Stimulated activated naive B cell treated with anti-CD40 and anti-IgM and Interleukin-4, amounts not matched to agents 10 μg/mL and 1 μg/mL and 100 μg/mL, for 72 hours (primary cell): ENCODE data around the gene CFAP100.

Experiments
- ATAC-seq, 2 donors: fragments of 150-1000 bp; cut with Tn5 transposase; replicated peaks; 2 replicates each; pipeline ENCODE4 v1.10.0; 2021; ENCODE audit warnings: moderate library complexity in 1 of 2
- DNase-seq: peaks from one replicate; pipeline ENCODE4 v3.0.0; 2021
- H3K27ac Mint-ChIP-seq: one replicate; pipeline ENCODE4 v1.8.0; 2022; ENCODE audit warnings: mild to moderate bottlenecking, mixed read lengths
- H3K27me3 Mint-ChIP-seq, 2 donors: one replicate each; pipeline ENCODE4 v1.8.0; 2022; ENCODE audit warnings: mixed read lengths in 2 of 2
- H3K36me3 Mint-ChIP-seq, 2 donors: one replicate each; pipeline ENCODE4 v1.8.0; 2022; ENCODE audit warnings: mixed read lengths in 2 of 2, mild to moderate bottlenecking in 1 of 2
- H3K4me1 Mint-ChIP-seq, 2 donors: one replicate each; pipeline ENCODE4 v1.8.0; 2022; ENCODE audit warnings: mixed read lengths in 2 of 2, mild to moderate bottlenecking in 1 of 2
- H3K4me3 Mint-ChIP-seq, 2 donors: one replicate each; pipeline ENCODE4 v1.8.0; 2022; ENCODE audit warnings: mild to moderate bottlenecking in 2 of 2, mixed read lengths in 2 of 2, moderate library complexity in 1 of 2
- H3K9me3 Mint-ChIP-seq, 2 donors: one replicate each; pipeline ENCODE4 v1.8.0; 2022; ENCODE audit warnings: mixed read lengths in 2 of 2, mild to moderate bottlenecking in 1 of 2

The CFAP100 gene

DNA sequence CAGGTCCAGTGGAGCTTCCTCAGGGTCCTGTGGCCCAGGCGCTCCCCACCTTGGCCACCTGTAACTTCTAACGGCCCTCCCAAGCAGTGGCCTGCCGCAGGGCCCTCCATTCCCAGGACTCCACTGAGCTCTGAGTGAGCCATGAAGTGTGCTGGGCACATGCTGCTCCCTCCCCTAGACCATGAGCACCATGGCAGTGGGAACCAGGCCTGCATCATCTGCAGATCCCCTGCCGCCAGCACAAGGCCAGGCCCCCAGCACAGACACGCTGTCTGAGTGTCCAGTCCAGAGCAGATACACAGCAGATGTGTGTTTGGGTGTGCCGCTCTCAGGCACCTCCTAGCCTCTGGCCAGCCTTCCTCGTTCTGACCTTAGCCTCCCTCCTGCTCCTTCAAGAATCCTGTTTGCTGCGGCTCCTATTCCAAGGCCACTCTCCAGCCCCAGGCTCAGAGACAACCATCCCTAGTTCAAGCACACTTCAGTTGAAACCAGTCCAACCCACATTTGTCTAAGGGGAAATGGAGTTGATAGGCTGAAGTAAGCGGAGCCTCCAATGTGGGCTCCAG is 30.5 kb upstream of the CFAP100 start:
- Mint-ChIP-seq H3K27me3 (peaks cover 35 to 69% of the 10 kb centered on the region in 2 donors), H3K4me3 (no peak overlapping the region), H3K36me3 (no peaks in the 10 kb centered on the region), H3K4me1 (peaks cover 0 to 2% of the 10 kb centered on the region in 2 donors), H3K27ac (no peak overlapping the region), H3K9me3 (no peaks in the 10 kb centered on the region)
- no peak for DNase-seq
- ATAC-seq, result no peak

DNA sequence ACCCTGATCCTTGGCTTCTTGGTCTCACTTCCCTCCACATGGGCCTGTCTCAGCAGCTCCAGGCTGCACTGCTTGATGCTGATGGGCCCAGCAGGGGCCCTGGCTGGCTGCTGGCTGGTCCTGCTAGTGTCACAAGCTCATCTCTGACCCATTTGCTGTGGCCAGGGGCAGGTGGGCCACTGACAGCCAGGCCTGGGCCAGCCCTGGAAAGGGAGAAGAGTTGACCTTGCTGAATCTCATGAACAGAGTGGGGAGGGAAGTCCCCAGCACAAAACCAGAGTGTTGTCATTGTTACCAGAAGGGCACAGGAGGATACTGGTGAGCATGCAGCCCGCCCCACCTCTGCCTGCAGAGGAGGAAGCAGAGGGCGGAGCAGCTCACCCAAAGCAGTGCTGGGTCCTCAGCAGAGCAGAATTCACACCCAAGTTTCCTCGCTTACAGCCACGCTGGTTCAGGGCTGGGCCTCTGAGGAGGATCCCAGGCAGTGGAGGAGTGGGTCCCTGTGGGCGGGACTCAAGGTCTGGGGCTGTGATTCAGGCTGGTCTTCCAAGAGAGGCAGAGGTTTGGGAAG is 29.9 kb upstream of the CFAP100 start:
- Mint-ChIP-seq H3K4me3 (no peak overlapping the region), H3K4me1 (peaks cover 0 to 2% of the 10 kb centered on the region in 2 donors), H3K27ac (no peak overlapping the region), H3K27me3 (peaks cover 29 to 63% of the 10 kb centered on the region in 2 donors), H3K9me3 (no peaks in the 10 kb centered on the region), H3K36me3 (no peaks in the 10 kb centered on the region)
- DNase-seq (no peak), ATAC-seq (no peak)

DNA sequence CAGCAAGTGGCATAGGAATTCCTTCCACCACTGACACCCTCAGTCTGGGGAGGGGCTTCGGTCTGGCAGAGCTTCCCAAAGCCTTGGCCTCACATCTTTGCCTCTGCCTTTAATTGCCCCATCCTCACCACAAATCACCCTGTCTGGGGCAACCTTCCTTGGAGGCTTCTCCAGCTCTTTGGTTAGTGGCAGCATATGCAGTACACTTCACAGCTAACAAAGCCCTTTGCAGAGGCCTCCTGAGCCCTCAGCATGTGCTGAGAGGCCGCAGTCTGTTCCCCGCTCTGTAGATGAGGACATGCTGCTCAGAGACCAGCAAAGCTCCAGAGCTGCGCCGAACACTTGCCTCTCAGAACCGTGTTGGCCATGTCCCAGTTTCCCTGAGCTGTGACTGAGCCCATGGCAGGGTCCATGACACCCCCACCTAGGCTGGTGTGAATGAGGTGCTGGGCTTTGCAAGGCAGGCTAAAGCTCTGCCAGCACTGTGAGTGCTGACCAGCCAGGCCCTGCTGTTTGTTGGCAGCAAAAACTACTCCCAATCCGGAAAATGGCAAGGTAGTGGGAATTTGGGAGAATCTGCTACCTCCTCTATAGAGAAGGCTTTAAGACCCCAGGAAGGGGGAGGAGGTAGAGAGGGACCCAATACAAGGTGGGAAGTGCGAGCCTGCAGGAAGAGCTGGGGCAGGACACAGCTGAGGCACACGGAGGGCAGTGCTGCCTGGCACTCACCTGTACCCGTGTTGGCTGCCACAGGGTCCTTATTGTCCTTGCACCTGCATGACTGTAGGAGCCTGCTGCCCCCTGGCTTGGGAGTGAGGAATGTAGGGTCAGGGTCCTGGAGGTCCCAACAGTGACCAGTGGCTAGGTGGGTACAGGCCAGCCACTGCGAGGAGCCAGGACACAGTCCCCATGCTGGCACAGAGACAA is 29.1 kb upstream of the CFAP100 start:
- Mint-ChIP-seq H3K27ac (no peak overlapping the region), H3K4me3 (no peak overlapping the region), H3K9me3 (no peaks in the 10 kb centered on the region), H3K36me3 (no peaks in the 10 kb centered on the region), H3K4me1 (peaks cover 0 to 2% of the 10 kb centered on the region in 2 donors), H3K27me3 (peaks cover 23 to 56% of the 10 kb centered on the region in 2 donors)
- DNase-seq, result no peak
- ATAC-seq, result no peak

DNA sequence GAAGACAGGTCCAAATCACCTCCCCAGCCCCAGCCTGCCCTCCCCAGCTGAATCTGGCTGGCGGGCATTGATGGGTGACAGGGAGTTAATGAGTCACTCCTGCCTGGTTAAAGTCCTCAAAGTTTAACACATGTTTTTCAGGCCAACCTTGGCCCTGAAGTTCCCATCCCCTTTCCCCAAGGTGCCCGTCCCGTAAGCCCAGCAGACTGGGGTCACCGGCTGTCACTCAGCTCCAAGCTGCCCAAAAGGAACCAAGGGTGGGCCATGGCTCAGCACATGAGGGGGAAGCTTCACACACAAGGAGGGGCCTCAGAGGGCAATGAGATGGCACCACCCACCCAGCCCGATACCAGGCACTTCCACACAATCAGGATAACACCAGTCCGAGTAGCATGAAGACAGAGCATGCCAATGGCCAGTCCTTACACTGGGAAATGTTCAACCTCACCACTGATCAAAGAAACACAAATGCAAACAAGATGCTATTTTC is 27.3 kb upstream of the CFAP100 start:
- H3K27ac Mint-ChIP-seq, result no peak overlapping the region
- DNase-seq (no peak), ATAC-seq (no peak)
- no peak overlapping the region for H3K4me3 Mint-ChIP-seq
- H3K27me3 Mint-ChIP-seq, result peaks cover 13 to 38% of the 10 kb centered on the region in 2 donors
- H3K9me3 Mint-ChIP-seq, result no peaks in the 10 kb centered on the region
- peaks cover 0 to 2% of the 10 kb centered on the region in 2 donors for H3K4me1 Mint-ChIP-seq
- H3K36me3 Mint-ChIP-seq, result no peaks in the 10 kb centered on the region

DNA sequence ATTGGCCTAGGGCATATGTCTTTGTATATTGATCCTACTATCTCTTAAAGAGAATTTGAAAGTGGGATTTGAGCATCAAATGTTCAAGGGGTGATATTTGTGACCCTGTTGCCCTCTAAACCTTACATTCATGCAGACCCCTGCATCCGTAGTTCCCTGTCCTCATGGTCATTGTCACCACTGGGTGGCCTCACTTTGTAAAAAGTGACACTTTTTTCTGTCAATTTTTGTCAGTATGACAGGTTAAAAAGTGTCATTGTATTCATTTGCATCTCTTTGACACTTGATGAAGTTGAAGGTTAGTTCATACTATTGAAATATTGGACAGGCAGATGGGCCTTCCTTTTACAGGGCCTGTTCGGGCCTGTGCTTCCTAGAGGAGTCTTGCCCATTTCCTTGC is 25.2 kb upstream of the CFAP100 start:
- no peak for DNase-seq
- H3K4me1 Mint-ChIP-seq, result no peaks in the 10 kb centered on the region
- ATAC-seq, result no peak
- H3K9me3 Mint-ChIP-seq, result no peaks in the 10 kb centered on the region
- no peaks in the 10 kb centered on the region for H3K36me3 Mint-ChIP-seq
- no peak overlapping the region for H3K4me3 Mint-ChIP-seq
- peaks cover 4 to 24% of the 10 kb centered on the region in 2 donors for H3K27me3 Mint-ChIP-seq
- no peak overlapping the region for H3K27ac Mint-ChIP-seq

DNA sequence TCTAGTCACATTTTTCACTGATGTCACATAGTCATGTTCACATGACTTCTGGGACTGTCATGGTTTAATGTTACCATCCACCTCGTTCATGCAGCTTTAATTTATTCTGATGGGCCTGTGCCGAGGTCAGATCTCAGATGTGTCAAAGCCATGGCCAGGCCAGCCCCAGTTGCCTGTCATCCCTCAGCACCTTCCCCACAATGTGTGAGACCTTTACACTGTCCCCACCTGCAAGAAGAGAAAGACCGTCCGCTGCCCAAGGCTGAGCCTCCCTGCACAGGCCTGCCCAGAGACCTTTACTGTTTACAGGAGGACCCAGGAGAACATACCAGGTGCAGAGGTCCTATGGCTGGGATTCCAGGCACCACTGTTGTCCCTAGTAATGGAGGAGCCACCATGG is 24.7 kb upstream of the CFAP100 start:
- H3K27ac Mint-ChIP-seq, result no peak overlapping the region
- no peak for DNase-seq
- peaks cover 0 to 18% of the 10 kb centered on the region in 2 donors for H3K27me3 Mint-ChIP-seq
- no peaks in the 10 kb centered on the region for H3K36me3 Mint-ChIP-seq
- H3K4me1 Mint-ChIP-seq, result no peaks in the 10 kb centered on the region
- H3K9me3 Mint-ChIP-seq, result no peaks in the 10 kb centered on the region
- no peak for ATAC-seq
- H3K4me3 Mint-ChIP-seq, result no peak overlapping the region

DNA sequence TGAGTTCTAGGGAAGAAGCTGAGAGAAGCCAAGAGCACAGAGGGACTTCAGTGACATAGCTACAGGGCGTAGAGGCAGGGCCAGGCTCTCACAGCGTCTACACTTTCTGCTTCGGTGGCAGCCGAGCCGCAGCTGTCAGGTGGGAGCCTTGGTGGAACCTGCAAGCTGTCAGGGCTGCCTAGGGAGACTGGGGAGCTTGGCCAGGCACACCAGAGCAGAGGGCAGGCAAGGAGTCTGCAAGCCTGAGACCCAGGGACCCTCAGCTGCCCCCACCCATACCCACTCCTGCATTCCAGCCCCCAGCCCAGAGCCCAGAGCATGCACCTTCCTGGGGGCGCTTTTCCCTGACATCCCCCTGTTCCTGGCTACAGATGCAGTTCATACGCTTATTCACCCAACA is 24.1 kb upstream of the CFAP100 start:
- Mint-ChIP-seq H3K4me1 (no peaks in the 10 kb centered on the region), H3K27ac (no peak overlapping the region), H3K36me3 (no peaks in the 10 kb centered on the region), H3K9me3 (no peaks in the 10 kb centered on the region), H3K4me3 (no peak overlapping the region), H3K27me3 (peaks cover 0 to 18% of the 10 kb centered on the region in 2 donors)
- DNase-seq (no peak), ATAC-seq (no peak)

DNA sequence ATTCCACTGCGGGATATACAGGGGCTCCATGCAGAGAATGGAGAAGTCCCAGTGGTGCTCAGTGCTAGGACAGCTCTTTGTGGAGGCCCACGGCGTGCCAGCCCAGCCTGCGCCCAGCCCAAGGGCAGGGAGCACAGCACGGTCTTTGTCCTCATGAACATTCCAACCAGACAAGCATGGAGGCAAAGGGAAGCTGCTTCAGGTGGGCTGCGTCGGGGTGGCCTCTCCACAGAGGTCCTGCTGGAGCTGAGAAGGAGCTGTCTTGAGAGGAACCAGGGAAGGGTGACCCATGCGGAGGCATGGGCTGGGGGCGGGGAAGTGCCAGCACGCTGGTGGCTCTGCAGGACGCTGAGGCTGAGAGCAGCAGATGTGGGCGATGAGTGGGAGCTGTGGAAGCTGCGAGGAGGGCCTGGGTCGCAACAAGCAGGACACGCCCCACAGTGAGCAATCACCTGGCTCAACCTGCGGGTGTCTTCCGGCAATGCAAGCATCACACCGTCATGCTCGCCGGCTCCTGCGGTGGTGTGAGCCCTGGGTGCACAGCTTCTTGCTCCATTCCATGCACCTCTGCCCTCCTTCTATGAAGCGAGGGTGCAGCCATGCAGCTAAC is 23.5 kb upstream of the CFAP100 start:
- H3K4me3 Mint-ChIP-seq, result no peak overlapping the region
- no peaks in the 10 kb centered on the region for H3K36me3 Mint-ChIP-seq
- H3K4me1 Mint-ChIP-seq, result no peaks in the 10 kb centered on the region
- no peak for ATAC-seq
- H3K9me3 Mint-ChIP-seq, result no peaks in the 10 kb centered on the region
- no peak for DNase-seq
- peaks cover 0 to 16% of the 10 kb centered on the region in 2 donors for H3K27me3 Mint-ChIP-seq
- no peak overlapping the region for H3K27ac Mint-ChIP-seq

DNA sequence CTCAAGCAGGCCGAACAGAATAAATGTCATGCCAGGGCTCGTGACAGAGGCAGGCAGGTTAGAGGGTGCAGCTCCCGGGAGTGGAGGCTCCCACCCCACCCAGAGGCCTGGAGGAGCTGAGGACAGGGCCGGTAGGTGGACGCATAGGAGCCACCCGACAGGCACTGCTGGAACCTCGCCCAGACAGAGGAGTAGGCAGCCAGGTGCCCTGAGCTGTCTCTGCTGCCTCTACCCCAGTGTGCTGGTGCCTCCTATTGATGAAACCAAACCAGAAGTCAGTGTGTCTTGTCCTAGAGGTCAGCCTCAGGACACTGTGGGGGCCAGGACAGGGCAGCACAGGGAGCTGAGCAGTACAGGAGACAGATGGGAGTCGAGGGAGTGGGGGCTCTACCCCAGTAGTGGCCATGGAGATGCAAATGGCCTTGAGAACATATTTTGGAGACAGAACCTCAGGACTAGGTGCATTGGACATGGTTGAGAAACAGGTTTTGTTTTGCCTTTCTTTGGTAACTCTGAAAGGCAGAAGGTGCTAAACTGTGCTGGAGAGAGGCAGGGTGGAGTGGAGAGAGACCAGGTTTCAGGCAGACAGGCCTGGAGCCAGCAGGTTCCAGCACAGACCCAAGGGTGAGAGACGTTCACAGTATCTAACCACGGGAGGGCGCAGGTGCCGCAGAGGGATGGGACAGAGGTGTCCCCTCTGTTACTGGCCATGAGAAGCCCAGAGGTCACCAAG is 22.1 kb upstream of the CFAP100 start:
- no peak for ATAC-seq
- Mint-ChIP-seq H3K9me3 (no peaks in the 10 kb centered on the region), H3K27ac (no peak overlapping the region), H3K27me3 (peaks cover 3 to 5% of the 10 kb centered on the region in 2 donors), H3K36me3 (no peaks in the 10 kb centered on the region), H3K4me1 (no peaks in the 10 kb centered on the region), H3K4me3 (no peak overlapping the region)
- no peak for DNase-seq

DNA sequence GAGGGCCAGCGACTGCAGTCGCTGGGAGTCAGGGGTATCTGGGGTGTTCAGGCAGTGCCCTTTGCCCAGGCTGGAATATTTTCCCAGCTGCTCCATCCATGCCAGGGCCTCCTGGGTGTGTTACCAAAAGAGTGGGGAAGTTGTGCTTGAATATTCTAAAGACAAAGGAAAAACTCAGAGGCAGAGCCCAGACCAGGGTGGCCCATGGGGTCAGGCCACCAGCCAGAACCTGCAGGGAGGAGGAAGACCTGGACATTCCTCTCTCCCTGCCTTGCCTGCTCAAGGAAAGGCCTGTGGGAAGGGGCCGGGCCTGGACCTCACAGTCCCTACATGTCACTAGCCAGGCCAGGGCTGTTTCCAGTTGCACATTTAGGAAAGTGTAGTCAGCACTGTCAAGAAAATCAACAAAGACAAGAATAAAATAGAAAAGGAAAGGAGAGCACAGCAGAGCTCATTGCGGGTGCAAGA is 21.5 kb upstream of the CFAP100 start:
- Mint-ChIP-seq H3K36me3 (no peaks in the 10 kb centered on the region), H3K9me3 (no peaks in the 10 kb centered on the region), H3K27me3 (peaks cover 4 to 6% of the 10 kb centered on the region in 2 donors), H3K4me3 (no peak overlapping the region), H3K4me1 (no peaks in the 10 kb centered on the region), H3K27ac (no peak overlapping the region)
- DNase-seq, result no peak
- no peak for ATAC-seq

DNA sequence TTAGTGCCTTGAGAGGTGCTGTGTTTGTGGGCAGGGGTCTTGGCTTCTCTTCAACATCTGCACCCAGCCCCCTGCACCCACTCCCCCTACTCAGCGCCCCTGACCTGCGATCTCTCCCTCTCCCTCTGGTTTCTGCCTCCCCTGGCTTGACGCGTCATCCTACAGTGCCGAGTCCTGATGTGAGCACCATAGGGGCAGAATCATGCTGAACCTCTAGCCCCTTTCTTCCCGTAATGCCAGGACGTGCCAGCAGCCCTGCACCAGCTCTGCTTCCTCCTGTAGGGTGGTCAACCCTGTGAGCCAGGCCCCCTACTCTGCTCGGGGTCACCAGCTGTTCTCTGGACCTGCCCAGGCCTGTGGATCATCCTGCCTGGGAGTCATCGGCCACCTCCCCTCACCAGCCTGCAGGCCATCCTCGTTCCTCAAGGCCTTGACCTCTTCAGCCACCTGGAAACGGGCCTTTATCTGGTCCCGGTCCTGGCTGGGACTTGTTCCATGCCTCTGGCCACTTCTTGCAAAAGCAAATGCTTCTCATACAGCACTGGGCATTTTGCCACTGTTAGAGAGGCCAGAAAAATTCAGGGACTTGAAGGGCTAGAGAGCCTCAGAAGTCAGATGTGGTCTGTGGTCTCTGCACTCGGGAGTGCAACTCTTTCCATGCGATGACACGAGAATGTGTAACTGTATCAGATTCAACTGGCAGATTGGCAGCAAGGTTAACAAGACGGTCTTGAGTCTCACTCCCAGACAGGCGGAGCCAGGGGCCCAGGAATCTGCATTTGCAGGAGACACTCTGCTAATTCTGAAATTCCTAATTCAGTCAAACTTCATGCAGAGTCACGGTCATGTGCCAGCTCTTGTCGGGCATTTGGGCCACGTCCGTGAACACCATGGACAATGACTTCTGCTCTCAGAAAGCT is 20.8 kb upstream of the CFAP100 start:
- H3K4me1 Mint-ChIP-seq, result no peaks in the 10 kb centered on the region
- DNase-seq, result no peak
- H3K27me3 Mint-ChIP-seq, result peaks cover 10 to 11% of the 10 kb centered on the region in 2 donors
- no peak overlapping the region for H3K27ac Mint-ChIP-seq
- no peak for ATAC-seq
- no peaks in the 10 kb centered on the region for H3K36me3 Mint-ChIP-seq
- no peaks in the 10 kb centered on the region for H3K9me3 Mint-ChIP-seq
- H3K4me3 Mint-ChIP-seq, result no peak overlapping the region

DNA sequence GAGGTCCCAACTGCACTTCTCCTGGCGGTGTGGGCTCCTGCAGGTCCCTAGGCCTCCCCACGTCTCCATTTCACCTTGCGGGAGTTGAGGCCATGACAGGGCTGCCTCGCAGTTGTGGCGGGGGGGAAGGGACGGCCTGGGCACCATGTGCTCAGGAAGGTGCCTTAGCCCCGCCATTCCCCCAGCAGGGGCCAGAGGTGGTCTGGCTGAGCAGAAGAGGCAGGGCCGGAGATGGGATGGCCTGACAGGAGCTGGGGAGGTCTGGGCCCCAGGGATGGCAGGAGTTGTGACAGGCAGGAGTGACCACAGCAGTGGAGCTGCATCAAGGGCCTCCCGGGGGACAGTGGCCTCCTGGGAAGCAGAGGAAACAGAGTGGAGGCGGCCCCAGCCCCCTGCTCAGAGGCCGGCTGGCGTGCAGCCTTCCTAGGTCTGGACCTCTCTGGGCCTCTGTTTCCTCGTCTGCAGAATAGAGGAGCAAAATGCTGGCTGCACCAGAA is 18.8 kb upstream of the CFAP100 start:
- DNase-seq (no peak), ATAC-seq (no peak)
- Mint-ChIP-seq H3K4me3 (no peak overlapping the region), H3K4me1 (no peaks in the 10 kb centered on the region), H3K9me3 (no peaks in the 10 kb centered on the region), H3K27me3 (peaks cover 23 to 29% of the 10 kb centered on the region in 2 donors), H3K36me3 (no peaks in the 10 kb centered on the region), H3K27ac (no peak overlapping the region)

DNA sequence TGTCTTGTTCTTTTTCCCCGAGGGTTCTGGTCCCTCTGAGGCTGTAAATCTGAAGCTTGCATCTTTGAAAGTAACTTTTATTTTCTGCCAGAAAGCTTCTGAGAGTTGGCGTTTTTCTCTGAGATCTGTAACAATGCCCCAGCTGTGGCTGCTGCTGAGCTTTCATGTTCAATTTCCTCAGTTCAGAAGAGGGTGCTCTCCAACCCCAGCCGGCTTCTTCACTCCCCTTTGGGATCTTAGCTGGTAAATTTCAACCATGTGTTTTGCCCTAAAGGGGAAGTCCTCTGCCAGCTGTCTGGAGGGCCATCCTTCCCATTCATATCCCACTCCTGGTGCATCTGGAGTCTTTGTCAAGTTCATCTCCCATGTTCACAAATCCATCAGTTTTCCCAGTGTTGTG is 18.3 kb upstream of the CFAP100 start:
- Mint-ChIP-seq H3K4me1 (no peaks in the 10 kb centered on the region), H3K36me3 (no peaks in the 10 kb centered on the region), H3K27me3 (peaks cover 23 to 30% of the 10 kb centered on the region in 2 donors), H3K27ac (no peak overlapping the region), H3K4me3 (no peak overlapping the region), H3K9me3 (no peaks in the 10 kb centered on the region)
- ATAC-seq (no peak), DNase-seq (no peak)
